Measurements from ENCODE around the gene MYLK. TPM values are rescaled to one million over a fixed set of nuclear protein-coding genes. Genes with fewer than 3 reads are reported as not detected.

MYLK gene
- total and polyA plus RNA-seq, 2 donors (not counting 1 experiment from before 2014, with no cell fraction given) = 0.51 TPM; not detected in 1

DNA sequence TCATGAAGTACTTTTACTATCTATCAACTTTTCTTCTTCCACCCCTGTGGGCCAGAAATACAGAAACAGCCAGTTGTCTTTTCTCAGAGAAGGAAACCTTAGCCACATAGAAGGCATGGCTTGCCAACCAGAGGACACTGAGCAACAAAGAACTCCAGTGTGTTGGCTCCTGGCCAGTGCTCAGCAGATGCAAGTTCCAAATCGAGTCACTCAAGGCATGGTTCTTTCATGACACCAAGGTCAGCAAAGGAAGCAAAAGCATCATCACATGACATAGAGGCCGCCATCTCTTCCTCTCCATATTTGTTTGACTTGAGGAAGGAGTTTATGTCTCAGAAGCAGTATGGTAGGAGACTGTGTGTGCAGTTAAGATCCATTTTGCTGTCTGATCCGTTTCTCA, 92.2 kb downstream of the MYLK start:
- Mint-ChIP-seq H3K27me3 (peaks cover 19% of the 10 kb centered on the region), H3K9me3 (ENCODE audit: insufficient read depth) (no peaks in the 10 kb centered on the region), H3K4me3 (no peak overlapping the region), H3K27ac (no peak overlapping the region), H3K4me1 (no peaks in the 10 kb centered on the region)
- 50% methylated on average over 1 of the region's 3 CpGs for WGBS (ENCODE audit: insufficient coverage)
- CTCF ChIA-PET = no interaction called here
- DNase-seq (no peak), ATAC-seq (ENCODE audit: low read depth) (no peak)
- TF ChIP-seq, protein P1, sequence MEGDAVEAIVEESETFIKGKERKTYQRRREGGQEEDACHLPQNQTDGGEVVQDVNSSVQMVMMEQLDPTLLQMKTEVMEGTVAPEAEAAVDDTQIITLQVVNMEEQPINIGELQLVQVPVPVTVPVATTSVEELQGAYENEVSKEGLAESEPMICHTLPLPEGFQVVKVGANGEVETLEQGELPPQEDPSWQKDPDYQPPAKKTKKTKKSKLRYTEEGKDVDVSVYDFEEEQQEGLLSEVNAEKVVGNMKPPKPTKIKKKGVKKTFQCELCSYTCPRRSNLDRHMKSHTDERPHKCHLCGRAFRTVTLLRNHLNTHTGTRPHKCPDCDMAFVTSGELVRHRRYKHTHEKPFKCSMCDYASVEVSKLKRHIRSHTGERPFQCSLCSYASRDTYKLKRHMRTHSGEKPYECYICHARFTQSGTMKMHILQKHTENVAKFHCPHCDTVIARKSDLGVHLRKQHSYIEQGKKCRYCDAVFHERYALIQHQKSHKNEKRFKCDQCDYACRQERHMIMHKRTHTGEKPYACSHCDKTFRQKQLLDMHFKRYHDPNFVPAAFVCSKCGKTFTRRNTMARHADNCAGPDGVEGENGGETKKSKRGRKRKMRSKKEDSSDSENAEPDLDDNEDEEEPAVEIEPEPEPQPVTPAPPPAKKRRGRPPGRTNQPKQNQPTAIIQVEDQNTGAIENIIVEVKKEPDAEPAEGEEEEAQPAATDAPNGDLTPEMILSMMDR (IDR thresholded peaks at IDR 0.05) = no peak
- TF ChIP-seq EZH2 (IDR thresholded peaks at IDR 0.05; ENCODE audit: borderline replicate concordance, insufficient read depth, low read depth, low read length, poor library complexity, severe bottlenecking) = no peak
- H3K4me1 ChIP-seq (ENCODE audit: control insufficient read depth in 2 of 2, insufficient read depth in 2 of 2, low read length in 2 of 2) = no peaks in the 10 kb centered on the region
- intact Hi-C loops (cut with micrococcal nuclease) = no loop called here
- no peak overlapping the region for H3K27ac ChIP-seq (ENCODE audit: low read length in 2 of 2)
- H3K36me3 ChIP-seq (replicated peaks in 1 of 2; ENCODE audit: control extremely low read depth in 1 of 2, control insufficient read depth in 1 of 2, extremely low read depth in 1 of 2, insufficient read depth in 2 of 2, low read length in 1 of 2) = no peaks in the 10 kb centered on the region
- H3K9ac ChIP-seq (ENCODE audit: low read length) = no peak overlapping the region
- no peak overlapping the region for H3K4me3 ChIP-seq (ENCODE audit: control extremely low read depth in 1 of 5, extremely low read depth in 1 of 5, insufficient read depth in 1 of 5, low read depth in 2 of 5, low read length in 4 of 5)
- no peak overlapping the region for H3K4me2 ChIP-seq (replicated peaks; ENCODE audit: low read depth, low read length, poor library complexity, severe bottlenecking)
- H3K79me2 ChIP-seq (ENCODE audit: control insufficient read depth, insufficient read depth, low read length) = no peaks in the 10 kb centered on the region
- no peaks in the 10 kb centered on the region for H4K20me1 ChIP-seq (ENCODE audit: control insufficient read depth, insufficient read depth, low read length, poor library complexity, severe bottlenecking)
- POLR2A ChIA-PET = no interaction called here
- H3K27me3 ChIP-seq (replicated peaks in 1 of 4; ENCODE audit: control extremely low read depth in 1 of 4, control insufficient read depth in 3 of 4, insufficient read depth in 4 of 4, low read length in 3 of 4) = no peaks in the 10 kb centered on the region
- H2AFZ ChIP-seq (ENCODE audit: insufficient read depth, low read depth, low read length, poor library complexity, severe bottlenecking) = no peak overlapping the region
- H3K9me3 ChIP-seq (ENCODE audit: control extremely low read depth in 1 of 3, control insufficient read depth in 2 of 3, insufficient read depth in 1 of 3, low read length in 2 of 3) = no peaks in the 10 kb centered on the region

DNA sequence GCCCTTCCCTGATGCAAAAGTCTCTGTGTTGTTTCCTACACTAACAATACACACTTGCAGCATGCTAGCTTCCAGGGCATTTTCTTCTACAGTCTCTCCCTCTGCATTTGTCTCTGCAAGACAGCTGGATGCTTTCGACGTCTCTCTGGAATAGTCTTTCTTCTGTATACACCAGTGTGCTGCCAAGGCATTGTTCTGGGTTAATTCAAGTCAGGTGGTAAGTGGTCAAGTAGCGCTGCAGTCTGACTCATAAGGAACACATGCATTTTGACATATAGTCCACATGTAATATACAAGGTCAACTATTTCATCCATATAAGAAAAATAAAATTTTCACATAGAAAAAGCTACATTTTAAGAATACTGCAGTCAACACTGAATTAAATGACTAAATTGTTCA, 92.7 kb downstream of the MYLK start:
- no peaks in the 10 kb centered on the region for H3K36me3 ChIP-seq (replicated peaks in 1 of 2; ENCODE audit: control extremely low read depth in 1 of 2, control insufficient read depth in 1 of 2, extremely low read depth in 1 of 2, insufficient read depth in 2 of 2, low read length in 1 of 2)
- intact Hi-C loops (cut with micrococcal nuclease) = no loop called here
- no peaks in the 10 kb centered on the region for H4K20me1 ChIP-seq (ENCODE audit: control insufficient read depth, insufficient read depth, low read length, poor library complexity, severe bottlenecking)
- no peak overlapping the region for H3K27ac Mint-ChIP-seq
- H3K4me1 Mint-ChIP-seq = no peaks in the 10 kb centered on the region
- POLR2A ChIA-PET = no interaction called here
- no CpG with 5 or more reads among the region's 3 CpGs for WGBS (ENCODE audit: insufficient coverage)
- no peaks in the 10 kb centered on the region for H3K4me1 ChIP-seq (ENCODE audit: control insufficient read depth in 2 of 2, insufficient read depth in 2 of 2, low read length in 2 of 2)
- no peak for ATAC-seq (ENCODE audit: low read depth)
- H3K9ac ChIP-seq (ENCODE audit: low read length) = no peak overlapping the region
- H3K27me3 ChIP-seq (replicated peaks in 1 of 4; ENCODE audit: control extremely low read depth in 1 of 4, control insufficient read depth in 3 of 4, insufficient read depth in 4 of 4, low read length in 3 of 4) = no peaks in the 10 kb centered on the region
- no peak overlapping the region for H3K27ac ChIP-seq (ENCODE audit: low read length in 2 of 2)
- no peak for DNase-seq
- no peak overlapping the region for H3K4me2 ChIP-seq (replicated peaks; ENCODE audit: low read depth, low read length, poor library complexity, severe bottlenecking)
- H3K9me3 Mint-ChIP-seq (ENCODE audit: insufficient read depth) = no peaks in the 10 kb centered on the region
- H2AFZ ChIP-seq (ENCODE audit: insufficient read depth, low read depth, low read length, poor library complexity, severe bottlenecking) = no peak overlapping the region
- no peak overlapping the region for H3K4me3 Mint-ChIP-seq
- TF ChIP-seq, protein P1 (IDR thresholded peaks at IDR 0.05) = no peak
- TF ChIP-seq EZH2 (IDR thresholded peaks at IDR 0.05; ENCODE audit: borderline replicate concordance, insufficient read depth, low read depth, low read length, poor library complexity, severe bottlenecking) = no peak
- no peak overlapping the region for H3K4me3 ChIP-seq (ENCODE audit: control extremely low read depth in 1 of 5, extremely low read depth in 1 of 5, insufficient read depth in 1 of 5, low read depth in 2 of 5, low read length in 4 of 5)
- no peaks in the 10 kb centered on the region for H3K79me2 ChIP-seq (ENCODE audit: control insufficient read depth, insufficient read depth, low read length)
- CTCF ChIA-PET = no interaction called here
- peaks cover 19% of the 10 kb centered on the region for H3K27me3 Mint-ChIP-seq
- no peaks in the 10 kb centered on the region for H3K9me3 ChIP-seq (ENCODE audit: control extremely low read depth in 1 of 3, control insufficient read depth in 2 of 3, insufficient read depth in 1 of 3, low read length in 2 of 3)

All from B cell (primary cell).